GM19328 (cell line): ENCODE results near the gene PLVAP.

Experiments
- ATAC-seq: cut with Tn5 transposase; IDR thresholded peaks from one replicate; pipeline ENCODE4 v1.9.1; 2021; ENCODE audit warnings: mild to moderate bottlenecking, moderate library complexity; ENCODE audit not compliant: unreplicated experiment

PLVAP gene

DNA sequence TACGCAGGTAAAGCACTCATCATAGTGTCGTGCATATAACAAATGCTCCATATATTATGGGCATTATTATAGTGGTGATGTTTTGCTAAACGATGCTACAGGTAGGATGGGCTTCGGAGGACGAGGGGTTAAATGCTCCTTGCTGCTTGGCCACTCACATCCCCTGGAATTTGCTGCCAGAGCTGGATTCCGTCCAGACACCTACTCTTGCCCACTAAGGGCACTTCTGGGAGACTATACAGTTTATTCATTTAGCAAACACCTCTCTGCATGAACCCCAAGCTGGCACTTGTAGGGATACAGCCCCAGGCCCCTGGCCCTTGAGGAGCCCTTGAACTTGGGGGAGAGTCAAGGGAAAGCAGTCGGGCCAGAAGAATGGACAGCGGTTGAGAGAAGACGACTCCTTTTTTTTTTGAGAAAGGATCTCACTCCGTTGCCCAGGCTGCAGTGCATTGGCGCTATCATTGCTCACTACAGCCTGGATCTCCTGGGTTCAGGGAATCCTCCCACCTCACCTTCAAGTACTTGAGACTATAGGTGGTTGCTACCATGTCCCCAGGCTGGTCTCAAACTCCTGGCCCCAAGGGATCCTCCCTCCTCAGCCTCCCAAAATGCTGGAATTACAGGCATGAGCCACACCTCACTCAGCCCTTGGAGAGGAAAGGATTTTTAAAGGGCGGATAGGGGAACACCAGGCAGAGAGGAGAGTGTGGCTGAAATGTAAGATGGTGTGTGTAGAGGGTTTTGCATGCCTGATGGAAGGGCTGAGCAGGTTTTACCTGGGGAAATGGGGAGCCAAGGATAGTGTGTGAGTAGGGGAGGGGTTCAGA, 72.5 kb downstream of the PLVAP start:
- no peak for ATAC-seq

DNA sequence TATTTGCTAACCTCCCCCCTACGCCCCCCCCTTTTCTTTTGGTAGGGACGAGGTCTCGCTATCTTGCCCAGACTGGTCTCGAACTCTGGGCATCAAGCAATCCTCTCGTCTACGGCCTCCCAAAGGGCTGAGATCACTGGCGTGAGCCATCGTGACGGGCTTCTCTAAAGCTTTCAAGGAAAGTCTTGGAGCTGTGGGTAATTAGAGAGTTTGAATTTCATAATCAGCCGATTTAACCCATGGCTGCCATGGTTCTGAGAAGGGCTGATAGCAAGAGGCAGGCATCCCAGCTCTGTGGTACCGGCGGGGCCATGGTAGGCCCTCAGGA, 73.2 kb downstream of the PLVAP start:
- no peak for ATAC-seq

DNA sequence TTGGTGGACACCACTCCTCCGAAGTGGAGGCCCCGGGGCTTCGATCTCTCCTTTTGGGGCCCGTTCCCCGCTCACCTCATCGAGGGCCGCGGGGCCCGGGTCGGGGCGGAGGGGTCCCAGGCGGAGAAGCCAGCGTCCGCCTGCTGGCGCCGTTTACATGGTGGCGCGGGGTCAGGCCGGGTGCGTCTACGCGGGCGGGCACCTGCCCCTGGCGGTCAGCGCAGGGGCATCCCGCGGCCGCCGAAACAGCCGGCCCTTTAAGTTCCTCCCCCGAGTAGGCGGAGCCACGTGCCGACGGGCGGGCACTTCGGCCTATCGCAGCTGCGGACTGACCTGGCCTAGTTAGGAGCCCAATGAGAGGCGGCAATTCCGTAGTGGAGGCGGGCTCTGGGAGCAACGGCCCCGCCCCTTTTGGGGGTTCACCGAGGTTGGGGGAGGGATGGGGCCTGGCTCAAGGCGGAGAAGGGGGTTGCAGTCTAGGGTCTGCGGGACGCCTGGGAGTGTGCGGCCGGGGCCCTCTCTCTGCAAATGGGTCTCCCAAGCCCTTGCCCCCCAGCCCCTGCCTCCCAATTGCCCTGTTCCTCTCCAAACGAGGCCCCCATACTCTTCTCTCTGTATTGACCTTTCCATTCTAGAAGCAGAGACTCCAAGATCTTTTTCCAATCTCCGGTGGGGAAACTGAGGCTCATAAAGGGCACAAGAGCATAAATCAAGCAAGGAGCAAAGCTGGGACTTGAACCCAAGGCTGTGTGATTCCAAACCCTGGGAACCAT, 73.8 kb downstream of the PLVAP start, which contains the start of gene ABHD8:
ABHD8 (minus strand) TSS at position 259 of the 773 bp plus-strand sequence. CDS start 1,809 bp downstream, outside the sequence.
- no peak for ATAC-seq

DNA sequence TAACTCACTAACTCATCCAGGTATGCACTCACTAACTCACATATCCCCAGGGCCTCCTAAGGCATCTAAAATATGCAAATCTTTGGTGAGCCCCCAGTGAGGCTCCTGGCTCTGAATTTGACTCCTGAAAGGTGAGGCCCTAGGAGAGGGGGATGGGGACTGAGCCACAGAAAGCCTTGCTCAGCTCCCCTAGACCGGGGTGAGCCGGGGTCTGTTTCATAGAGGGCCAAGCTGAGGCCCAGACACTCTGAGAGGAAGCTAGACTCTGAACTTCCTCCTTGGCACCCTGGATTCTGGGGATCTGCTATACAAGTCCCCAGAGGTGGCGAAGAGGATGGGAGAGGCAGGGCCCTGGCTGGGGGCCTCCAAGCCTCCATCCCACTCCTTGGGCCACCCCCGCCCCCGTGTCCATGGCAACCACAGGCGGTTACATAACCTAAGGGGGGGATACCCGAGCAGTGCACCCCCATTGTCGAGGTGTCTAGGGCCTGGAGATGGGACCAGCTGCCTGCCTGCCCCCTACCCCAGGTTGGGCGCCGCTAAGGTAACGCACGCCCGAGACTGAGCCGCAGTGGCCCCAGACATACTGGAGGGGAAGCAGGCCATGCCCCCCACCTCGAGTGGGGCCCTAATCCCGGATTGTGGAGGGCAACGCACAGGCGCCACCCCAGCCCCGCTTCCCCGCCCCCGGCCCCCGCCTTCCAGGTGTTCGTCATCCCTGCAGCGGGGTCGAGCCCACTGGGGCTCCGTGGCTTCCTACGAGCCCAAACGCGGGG, 74.6 kb downstream of the PLVAP start:
- ATAC-seq = no peak
